Right atrium auricular region (tissue), 2 donors: ENCODE results near the gene ANAPC5. TPM values are rescaled to one million over a fixed set of nuclear protein-coding genes. Genes with fewer than 3 reads are reported as not detected.
A peak's percentile ranks its signal among the peaks of the same experiment; 100 is the strongest.

Experiments used
- DNase-seq: peaks from one replicate; pipeline ENCODE4 v3.0.0-alpha.2; 2019; ENCODE audit warnings: low spot score
- H3K27ac ChIP-seq, 2 donors: fragments of 200-600 bp; sonication (generic); 1 replicate in 1 of 2; 2 replicates in 1 of 2; pipeline ENCODE4 v1.5.1; 2016 to 2019
- H3K27me3 ChIP-seq, 2 donors: fragments of 200-600 bp; sonication (generic); one replicate each; pipeline versions ENCODE4 v1.5.1 to v1.6.0; 2017 to 2019
- H3K36me3 ChIP-seq: fragments of 200-600 bp; sonication (generic); one replicate; pipeline ENCODE4 v1.5.1; 2016
- H3K4me1 ChIP-seq, 2 donors: fragments of 200-600 bp; sonication (generic); one replicate each; pipeline versions ENCODE4 v1.5.1 to v1.6.0; 2017 to 2019
- H3K4me3 ChIP-seq, 2 donors: fragments of 200-600 bp; sonication (generic); 1 replicate in 1 of 2; 2 replicates in 1 of 2; pipeline ENCODE4 v1.5.1; 2017 to 2019; ENCODE audit warnings: mild to moderate bottlenecking in 1 of 2, moderate library complexity in 1 of 2
- H3K9me3 ChIP-seq, 2 donors: fragments of 200-600 bp; sonication (generic); one replicate each; pipeline ENCODE4 v1.5.1; 2019
- CTCF ChIP-seq, 2 donors: fragments of 200-600 bp; sonication (generic); IDR thresholded peaks; one replicate each; pipeline ENCODE4 v1.5.1; 2019; ENCODE audit warnings: antibody characterized with exemption in 2 of 2
- total RNA-seq, 2 donors: library from RNA; depleted of rRNA; stranded (reverse); fragments of >200 nt; gene quantifications; one replicate each; pipeline ENCODE4 v1.1.0, GENCODE V29; 2016

ANAPC5 gene
- 10 to 100 TPM; 54.6 to 63.1 TPM for total RNA-seq

- peaks cover 0 to 18% of the 10 kb centered on the region in 2 donors for H3K4me1 ChIP-seq
- peak within 1 kb of the TSS; percentile 64 to 89 for H3K4me3 ChIP-seq
- peak in 1 of 2 donors; percentile 11 for TF ChIP-seq CTCF (IDR thresholded peaks at IDR 0.05)
- H3K27ac ChIP-seq: peak within 1 kb of the TSS; percentile 70 to 71
- H3K9me3 ChIP-seq: no peaks in the 10 kb centered on the region
- no peaks in the 10 kb centered on the region for H3K27me3 ChIP-seq
- H3K36me3 ChIP-seq: peaks cover 4% of the 10 kb centered on the region
- DNase-seq: peak; percentile 99
These were observed at the start of gene ANAPC5 for GRCh38 chr12:121351820-121352681. Gene ANAPC5 (minus strand): TSS chr12:121352411. CDS start chr12:121352340, 71 bp downstream.

DNA sequence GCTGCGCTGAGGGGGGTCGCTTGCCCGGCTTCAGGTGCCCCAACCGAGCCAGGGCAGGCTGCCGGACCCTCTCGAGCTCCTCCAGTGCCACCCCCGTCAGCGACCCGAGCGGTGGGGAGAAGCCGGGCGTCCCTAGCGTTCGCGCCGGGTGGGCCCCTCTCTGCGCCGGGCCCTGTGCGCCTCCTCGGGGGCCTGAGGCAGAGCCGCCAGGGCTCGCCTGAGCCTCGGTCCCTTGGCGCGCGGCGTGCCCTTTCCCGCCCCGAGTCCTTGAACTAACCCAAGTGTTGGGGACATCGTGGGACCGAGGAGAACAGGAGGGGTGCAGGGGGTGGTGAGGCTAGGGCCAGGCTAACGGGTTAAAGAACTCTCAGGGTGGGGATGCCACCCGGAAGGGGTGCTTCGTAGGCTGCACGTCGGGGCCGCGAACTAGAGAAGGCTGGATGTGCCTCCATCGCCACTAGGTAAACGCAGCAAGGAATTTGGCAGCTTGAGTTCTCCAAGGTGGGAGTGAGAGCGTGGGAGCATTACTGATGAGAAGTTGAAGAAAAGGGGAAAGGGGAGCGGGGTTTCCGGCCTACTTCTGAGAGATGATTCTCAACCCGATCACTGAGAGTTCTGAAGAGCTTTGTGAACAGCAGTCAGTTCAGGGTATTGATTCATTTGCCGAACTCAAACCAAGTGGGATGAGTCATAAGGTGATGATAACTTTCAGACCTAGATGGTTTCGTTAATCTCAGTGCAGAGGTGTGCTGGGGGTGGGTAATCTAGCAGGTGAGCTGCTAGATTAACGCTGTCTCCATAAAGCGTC is 48.3 kb upstream of the ANAPC5 start:
- Histone ChIP-seq H3K4me1 (peaks cover 0 to 30% of the 10 kb centered on the region in 2 donors), H3K4me3 (peak overlapping the region; percentile 84 to 90), H3K9me3 (no peaks in the 10 kb centered on the region), H3K27me3 (no peaks in the 10 kb centered on the region), H3K27ac (peak overlapping the region; percentile 93 to 94), H3K36me3 (peaks cover 6% of the 10 kb centered on the region)
- DNase-seq: peak; percentile 59
- no peak for TF ChIP-seq CTCF (IDR thresholded peaks at IDR 0.05)

GRCh38 chr12:121399391-121400331 is 47.5 kb upstream of the ANAPC5 start, which contains the start of gene RNF34:
Gene RNF34 (plus strand): TSS chr12:121400118. CDS start chr12:121400213, 95 bp downstream.
- peak in 1 of 2 donors; percentile 30 for TF ChIP-seq CTCF (IDR thresholded peaks at IDR 0.05)
- peak within 1 kb of the TSS; percentile 84 to 90 for H3K4me3 ChIP-seq
- peak; percentile 98 for DNase-seq
- peak within 1 kb of the TSS; percentile 93 to 94 for H3K27ac ChIP-seq
- H3K4me1 ChIP-seq: peaks cover 0 to 26% of the 10 kb centered on the region in 2 donors
- H3K9me3 ChIP-seq: no peaks in the 10 kb centered on the region
- no peaks in the 10 kb centered on the region for H3K27me3 ChIP-seq
- no peaks in the 10 kb centered on the region for H3K36me3 ChIP-seq

GRCh38 chr12:121398355-121398754 is 46.1 kb upstream of the ANAPC5 start:
- H3K36me3 ChIP-seq: no peaks in the 10 kb centered on the region
- H3K9me3 ChIP-seq: no peaks in the 10 kb centered on the region
- TF ChIP-seq CTCF (IDR thresholded peaks at IDR 0.05): no peak
- H3K27ac ChIP-seq: no peak overlapping the region
- no peaks in the 10 kb centered on the region for H3K27me3 ChIP-seq
- peaks cover 0 to 24% of the 10 kb centered on the region in 2 donors for H3K4me1 ChIP-seq
- DNase-seq: no peak
- H3K4me3 ChIP-seq: no peak overlapping the region

DNA sequence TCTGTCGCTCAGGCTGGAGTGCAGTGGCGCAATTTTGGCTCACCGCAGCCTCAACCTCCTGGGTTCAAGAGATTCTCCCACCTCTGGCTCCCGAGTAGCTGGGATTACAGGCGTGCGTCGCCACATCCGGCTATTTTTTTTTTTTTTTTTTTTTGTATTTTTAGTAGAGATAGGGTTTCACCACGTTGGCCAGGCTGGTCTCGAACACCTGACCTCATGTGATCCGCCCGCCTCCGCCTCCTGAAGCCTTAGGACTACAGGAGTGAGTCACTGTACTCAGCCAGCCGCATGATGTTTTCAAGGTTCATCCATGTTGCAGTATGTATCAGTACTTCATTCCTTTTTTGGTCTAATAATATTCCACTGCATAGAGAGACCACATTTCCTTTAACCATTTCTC is 45.3 kb upstream of the ANAPC5 start:
- Histone ChIP-seq H3K4me3 (no peak overlapping the region), H3K9me3 (no peaks in the 10 kb centered on the region), H3K4me1 (peaks cover 0 to 24% of the 10 kb centered on the region in 2 donors), H3K27ac (no peak overlapping the region), H3K36me3 (no peaks in the 10 kb centered on the region), H3K27me3 (no peaks in the 10 kb centered on the region)
- no peak for TF ChIP-seq CTCF (IDR thresholded peaks at IDR 0.05)
- DNase-seq: no peak
